ENCODE measurements around the gene AMN1. TPM values are rescaled to one million over a fixed set of nuclear protein-coding genes. Genes with fewer than 3 reads are reported as not detected.

The AMN1 gene
- total and polyA plus RNA-seq, 2 experiments from 2014 or later: 12.6 to 17.7 TPM

DNA sequence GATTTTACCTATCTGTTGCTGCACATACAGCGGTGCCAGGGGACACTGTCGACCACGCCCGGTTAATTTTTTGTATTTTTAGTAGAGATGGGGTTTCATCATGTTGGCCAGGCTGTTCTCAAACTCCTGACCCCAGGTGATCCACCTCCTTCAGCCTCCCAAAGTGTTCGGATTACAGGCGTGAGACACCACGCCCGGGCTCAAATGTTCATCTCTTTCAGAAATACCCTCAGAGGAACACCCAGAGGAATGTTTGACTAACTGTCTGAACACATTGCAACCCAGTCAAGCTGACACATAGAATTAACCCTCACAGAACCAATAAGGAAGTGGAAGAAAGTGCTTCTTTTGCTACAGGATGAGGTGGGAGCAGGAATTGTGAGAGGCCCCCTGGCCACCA, 84.3 kb downstream of the AMN1 start:
- Histone ChIP-seq H3K27me3 (ENCODE audit: insufficient read depth) (no peaks in the 10 kb centered on the region), H3K36me3 (ENCODE audit: insufficient read depth) (no peaks in the 10 kb centered on the region), H3K4me1 (ENCODE audit: insufficient read depth) (no peaks in the 10 kb centered on the region; the same call in 1 of the 2 replicates), H4K20me1 (replicated peaks; ENCODE audit: insufficient read depth) (no peaks in the 10 kb centered on the region), H2AFZ (peak overlapping the region; percentile 81; the same call in 1 of the 2 replicates), H3F3A (replicated peaks; ENCODE audit: low read depth) (no peaks in the 10 kb centered on the region), H3K4me3 (no peak overlapping the region), H3K27ac (ENCODE audit: low read depth) (no peak overlapping the region), H3K4me2 (no peak overlapping the region), H3K79me2 (replicated peaks; ENCODE audit: insufficient read depth) (no peaks in the 10 kb centered on the region), H3K9me2 (ENCODE audit: insufficient read depth) (no peaks in the 10 kb centered on the region)
- H3K36me3 Mint-ChIP-seq (ENCODE audit: low read depth): no peaks in the 10 kb centered on the region
- DNase-seq (ENCODE audit: low spot score) (no peak), ATAC-seq (no peak)
- 0 out of 3 replicates have a peak, but pooled peaks cover 3% of the 10 kb centered on the region for H3K4me1 Mint-ChIP-seq
- no peaks in the 10 kb centered on the region; the same call in 2 of the 3 replicates for H3K9me3 Mint-ChIP-seq
- H3K4me3 Mint-ChIP-seq: no peak overlapping the region
- no peak overlapping the region for H3K27ac Mint-ChIP-seq
- no peaks in the 10 kb centered on the region for H3K27me3 Mint-ChIP-seq (ENCODE audit: insufficient read depth, low read depth, poor library complexity)
- TF ChIP-seq STAT1 (IDR thresholded peaks at IDR 0.05; ENCODE audit: unreplicated experiment) (no peak), ZNF114 (CRISPR knock-in tag; IDR thresholded peaks at IDR 0.05) (no peak), ZNF331 (CRISPR knock-in tag; IDR thresholded peaks at IDR 0.05; ENCODE audit: low read depth) (no peak), JUNB (IDR thresholded peaks at IDR 0.05; ENCODE audit: unreplicated experiment) (no peak), CTCF (conservative IDR thresholded peaks at IDR 0.05; ENCODE audit: low read depth in 2 of 2) (no peak), CREB1 (CRISPR knock-in tag; IDR thresholded peaks at IDR 0.05; ENCODE audit: low read depth) (no peak), ETS1 (IDR thresholded peaks at IDR 0.05) (no peak), EZH2phosphoT487 (IDR thresholded peaks at IDR 0.05; ENCODE audit: unreplicated experiment) (no peak), NANOG (IDR thresholded peaks at IDR 0.05; ENCODE audit: borderline replicate concordance) (no peak), POLR2AphosphoS5 (IDR thresholded peaks at IDR 0.05; ENCODE audit: low read depth) (no peak), EZH2 (IDR thresholded peaks at IDR 0.05; ENCODE audit: low read depth, unreplicated experiment) (no peak)
- TF ChIP-seq, protein P1, sequence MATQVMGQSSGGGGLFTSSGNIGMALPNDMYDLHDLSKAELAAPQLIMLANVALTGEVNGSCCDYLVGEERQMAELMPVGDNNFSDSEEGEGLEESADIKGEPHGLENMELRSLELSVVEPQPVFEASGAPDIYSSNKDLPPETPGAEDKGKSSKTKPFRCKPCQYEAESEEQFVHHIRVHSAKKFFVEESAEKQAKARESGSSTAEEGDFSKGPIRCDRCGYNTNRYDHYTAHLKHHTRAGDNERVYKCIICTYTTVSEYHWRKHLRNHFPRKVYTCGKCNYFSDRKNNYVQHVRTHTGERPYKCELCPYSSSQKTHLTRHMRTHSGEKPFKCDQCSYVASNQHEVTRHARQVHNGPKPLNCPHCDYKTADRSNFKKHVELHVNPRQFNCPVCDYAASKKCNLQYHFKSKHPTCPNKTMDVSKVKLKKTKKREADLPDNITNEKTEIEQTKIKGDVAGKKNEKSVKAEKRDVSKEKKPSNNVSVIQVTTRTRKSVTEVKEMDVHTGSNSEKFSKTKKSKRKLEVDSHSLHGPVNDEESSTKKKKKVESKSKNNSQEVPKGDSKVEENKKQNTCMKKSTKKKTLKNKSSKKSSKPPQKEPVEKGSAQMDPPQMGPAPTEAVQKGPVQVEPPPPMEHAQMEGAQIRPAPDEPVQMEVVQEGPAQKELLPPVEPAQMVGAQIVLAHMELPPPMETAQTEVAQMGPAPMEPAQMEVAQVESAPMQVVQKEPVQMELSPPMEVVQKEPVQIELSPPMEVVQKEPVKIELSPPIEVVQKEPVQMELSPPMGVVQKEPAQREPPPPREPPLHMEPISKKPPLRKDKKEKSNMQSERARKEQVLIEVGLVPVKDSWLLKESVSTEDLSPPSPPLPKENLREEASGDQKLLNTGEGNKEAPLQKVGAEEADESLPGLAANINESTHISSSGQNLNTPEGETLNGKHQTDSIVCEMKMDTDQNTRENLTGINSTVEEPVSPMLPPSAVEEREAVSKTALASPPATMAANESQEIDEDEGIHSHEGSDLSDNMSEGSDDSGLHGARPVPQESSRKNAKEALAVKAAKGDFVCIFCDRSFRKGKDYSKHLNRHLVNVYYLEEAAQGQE (IDR thresholded peaks at IDR 0.05; ENCODE audit: unreplicated experiment): no peak
- TF ChIP-seq, protein P2, sequence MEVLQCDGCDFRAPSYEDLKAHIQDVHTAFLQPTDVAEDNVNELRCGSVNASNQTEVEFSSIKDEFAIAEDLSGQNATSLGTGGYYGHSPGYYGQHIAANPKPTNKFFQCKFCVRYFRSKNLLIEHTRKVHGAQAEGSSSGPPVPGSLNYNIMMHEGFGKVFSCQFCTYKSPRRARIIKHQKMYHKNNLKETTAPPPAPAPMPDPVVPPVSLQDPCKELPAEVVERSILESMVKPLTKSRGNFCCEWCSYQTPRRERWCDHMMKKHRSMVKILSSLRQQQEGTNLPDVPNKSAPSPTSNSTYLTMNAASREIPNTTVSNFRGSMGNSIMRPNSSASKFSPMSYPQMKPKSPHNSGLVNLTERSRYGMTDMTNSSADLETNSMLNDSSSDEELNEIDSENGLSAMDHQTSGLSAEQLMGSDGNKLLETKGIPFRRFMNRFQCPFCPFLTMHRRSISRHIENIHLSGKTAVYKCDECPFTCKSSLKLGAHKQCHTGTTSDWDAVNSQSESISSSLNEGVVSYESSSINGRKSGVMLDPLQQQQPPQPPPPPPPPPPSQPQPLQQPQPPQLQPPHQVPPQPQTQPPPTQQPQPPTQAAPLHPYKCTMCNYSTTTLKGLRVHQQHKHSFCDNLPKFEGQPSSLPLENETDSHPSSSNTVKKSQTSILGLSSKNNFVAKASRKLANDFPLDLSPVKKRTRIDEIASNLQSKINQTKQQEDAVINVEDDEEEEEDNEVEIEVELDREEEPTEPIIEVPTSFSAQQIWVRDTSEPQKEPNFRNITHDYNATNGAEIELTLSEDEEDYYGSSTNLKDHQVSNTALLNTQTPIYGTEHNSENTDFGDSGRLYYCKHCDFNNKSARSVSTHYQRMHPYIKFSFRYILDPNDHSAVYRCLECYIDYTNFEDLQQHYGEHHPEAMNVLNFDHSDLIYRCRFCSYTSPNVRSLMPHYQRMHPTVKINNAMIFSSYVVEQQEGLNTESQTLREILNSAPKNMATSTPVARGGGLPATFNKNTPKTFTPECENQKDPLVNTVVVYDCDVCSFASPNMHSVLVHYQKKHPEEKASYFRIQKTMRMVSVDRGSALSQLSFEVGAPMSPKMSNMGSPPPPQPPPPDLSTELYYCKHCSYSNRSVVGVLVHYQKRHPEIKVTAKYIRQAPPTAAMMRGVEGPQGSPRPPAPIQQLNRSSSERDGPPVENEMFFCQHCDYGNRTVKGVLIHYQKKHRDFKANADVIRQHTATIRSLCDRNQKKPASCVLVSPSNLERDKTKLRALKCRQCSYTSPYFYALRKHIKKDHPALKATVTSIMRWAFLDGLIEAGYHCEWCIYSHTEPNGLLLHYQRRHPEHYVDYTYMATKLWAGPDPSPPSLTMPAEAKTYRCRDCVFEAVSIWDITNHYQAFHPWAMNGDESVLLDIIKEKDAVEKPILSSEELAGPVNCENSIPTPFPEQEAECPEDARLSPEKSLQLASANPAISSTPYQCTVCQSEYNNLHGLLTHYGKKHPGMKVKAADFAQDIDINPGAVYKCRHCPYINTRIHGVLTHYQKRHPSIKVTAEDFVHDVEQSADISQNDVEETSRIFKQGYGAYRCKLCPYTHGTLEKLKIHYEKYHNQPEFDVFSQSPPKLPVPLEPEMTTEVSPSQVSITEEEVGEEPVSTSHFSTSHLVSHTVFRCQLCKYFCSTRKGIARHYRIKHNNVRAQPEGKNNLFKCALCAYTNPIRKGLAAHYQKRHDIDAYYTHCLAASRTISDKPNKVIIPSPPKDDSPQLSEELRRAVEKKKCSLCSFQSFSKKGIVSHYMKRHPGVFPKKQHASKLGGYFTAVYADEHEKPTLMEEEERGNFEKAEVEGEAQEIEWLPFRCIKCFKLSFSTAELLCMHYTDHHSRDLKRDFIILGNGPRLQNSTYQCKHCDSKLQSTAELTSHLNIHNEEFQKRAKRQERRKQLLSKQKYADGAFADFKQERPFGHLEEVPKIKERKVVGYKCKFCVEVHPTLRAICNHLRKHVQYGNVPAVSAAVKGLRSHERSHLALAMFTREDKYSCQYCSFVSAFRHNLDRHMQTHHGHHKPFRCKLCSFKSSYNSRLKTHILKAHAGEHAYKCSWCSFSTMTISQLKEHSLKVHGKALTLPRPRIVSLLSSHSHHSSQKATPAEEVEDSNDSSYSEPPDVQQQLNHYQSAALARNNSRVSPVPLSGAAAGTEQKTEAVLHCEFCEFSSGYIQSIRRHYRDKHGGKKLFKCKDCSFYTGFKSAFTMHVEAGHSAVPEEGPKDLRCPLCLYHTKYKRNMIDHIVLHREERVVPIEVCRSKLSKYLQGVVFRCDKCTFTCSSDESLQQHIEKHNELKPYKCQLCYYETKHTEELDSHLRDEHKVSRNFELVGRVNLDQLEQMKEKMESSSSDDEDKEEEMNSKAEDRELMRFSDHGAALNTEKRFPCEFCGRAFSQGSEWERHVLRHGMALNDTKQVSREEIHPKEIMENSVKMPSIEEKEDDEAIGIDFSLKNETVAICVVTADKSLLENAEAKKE (CRISPR knock-in tag; IDR thresholded peaks at IDR 0.05): no peak
